ES-I3 (cell line): ENCODE data around the gene NR1H4.
"Not testable (repeated sequence)": the region's sequence is repeated elsewhere in the genome, so short reads cannot be mapped to it uniquely, and the experiment has no call there.

ENCODE experiments used
- H3K36me3 ChIP-seq: 2 replicates; pipeline ENCODE4 v1.6.1; 2013; ENCODE audit warnings: mild to moderate bottlenecking, low read length, control low read depth, moderate library complexity; ENCODE audit not compliant: insufficient read depth
- H3K4me1 ChIP-seq: 2 replicates; pipeline ENCODE4 v1.6.1; 2013; ENCODE audit warnings: mild to moderate bottlenecking, control low read depth, low read length; ENCODE audit not compliant: insufficient read depth
- H3K9ac ChIP-seq: 2 replicates; pipeline ENCODE4 v1.6.1; 2013; ENCODE audit warnings: low read depth, mild to moderate bottlenecking, low read length, moderate library complexity
- H3K9me3 ChIP-seq: 2 replicates; pipeline ENCODE4 v1.6.1; 2013; ENCODE audit warnings: mild to moderate bottlenecking, low read length, moderate library complexity; ENCODE audit not compliant: control insufficient read depth, insufficient read depth

NR1H4 gene

GRCh38 chr12:100555722-100556121 lies 82.1 kb downstream of the NR1H4 start:
- Histone ChIP-seq H3K9ac (no peak overlapping the region), H3K9me3 (no peaks in the 10 kb centered on the region), H3K4me1 (peaks cover 10% of the 10 kb centered on the region), H3K36me3 (no peaks in the 10 kb centered on the region)

DNA sequence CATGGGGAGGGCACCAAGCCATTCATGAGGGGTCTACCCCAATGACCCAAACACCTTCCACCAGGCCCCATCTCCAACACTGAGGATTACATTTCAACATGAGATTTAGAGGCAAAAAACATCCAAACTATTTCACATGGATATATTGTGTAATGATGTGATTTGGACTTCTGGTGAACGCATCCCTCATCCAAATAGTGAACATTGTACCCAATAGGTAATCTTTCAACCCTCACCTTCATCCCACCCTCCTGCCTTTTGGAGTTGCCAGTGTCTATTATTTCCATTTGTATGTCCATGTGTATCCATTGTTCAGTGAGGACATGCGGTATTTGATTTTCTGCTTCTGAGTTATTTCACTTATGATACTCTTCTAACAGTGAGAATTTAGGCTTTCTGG lies 83.7 kb downstream of the NR1H4 start:
- no peaks in the 10 kb centered on the region for H3K36me3 ChIP-seq

DNA sequence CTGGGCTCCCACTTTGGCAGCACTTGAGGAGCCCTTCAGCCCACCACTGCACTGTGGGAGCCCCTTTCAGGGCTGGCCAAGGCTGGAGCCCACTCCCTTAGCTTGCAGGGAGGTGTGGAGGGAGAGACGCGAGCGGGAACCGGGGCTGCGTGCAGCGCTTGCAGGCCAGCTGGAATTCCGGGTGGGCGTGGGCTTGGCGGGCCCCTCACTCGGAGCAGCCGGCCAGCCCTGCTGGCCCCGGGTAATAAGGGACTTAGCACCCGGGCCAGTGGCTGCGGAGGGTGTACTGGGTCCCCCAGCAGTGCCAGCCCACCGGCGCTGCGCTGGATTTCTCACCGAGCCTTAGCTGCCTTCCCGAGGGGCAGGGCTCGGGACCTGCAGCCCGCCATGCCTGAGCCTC lies 85.6 kb downstream of the NR1H4 start:
- not testable (repeated sequence) for H3K9ac ChIP-seq, H3K4me1 ChIP-seq, H3K9me3 ChIP-seq, H3K36me3 ChIP-seq

More for the DNA sequence above, 83.7 kb downstream of the NR1H4 start:
- no peak overlapping the region for H3K9ac ChIP-seq
- H3K9me3 ChIP-seq, result no peaks in the 10 kb centered on the region
- peaks cover 10% of the 10 kb centered on the region for H3K4me1 ChIP-seq

- no peaks in the 10 kb centered on the region for H3K9me3 ChIP-seq
- H3K4me1 ChIP-seq, result no peaks in the 10 kb centered on the region
- H3K9ac ChIP-seq, result no peak overlapping the region
- no peaks in the 10 kb centered on the region for H3K36me3 ChIP-seq
These were observed 90.4 kb downstream of the NR1H4 start for GRCh38 chr12:100564090-100564489.

DNA sequence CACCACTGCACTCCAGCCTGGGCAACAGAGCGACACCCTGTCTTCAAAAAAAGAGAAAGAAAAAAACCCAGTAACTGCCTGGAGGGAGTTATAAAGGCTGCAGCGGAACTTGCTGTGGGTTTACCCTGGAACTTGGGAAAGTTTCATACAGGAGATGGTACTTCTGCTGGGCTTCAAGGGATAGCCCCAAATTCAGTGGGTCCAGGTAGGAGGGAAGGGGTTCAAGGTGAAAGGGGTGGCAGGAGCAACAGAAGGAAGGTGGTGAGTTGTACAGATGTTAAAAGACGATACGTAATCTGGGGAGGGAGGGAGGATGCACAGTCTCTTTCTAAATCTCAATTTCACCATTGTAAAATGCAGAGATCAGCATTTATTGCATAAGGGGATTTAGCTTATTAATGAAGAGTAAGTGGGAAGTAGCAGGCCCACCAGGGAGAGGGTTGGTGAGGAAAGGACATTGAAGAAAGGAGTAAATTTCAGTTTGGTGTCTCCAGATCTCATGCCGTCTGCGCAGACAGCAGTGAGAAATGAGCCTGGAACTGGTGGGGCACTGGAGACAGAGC lies 91.3 kb downstream of the NR1H4 start:
- H3K9me3 ChIP-seq, result no peaks in the 10 kb centered on the region
- no peak overlapping the region for H3K9ac ChIP-seq
- no peaks in the 10 kb centered on the region for H3K36me3 ChIP-seq
- no peaks in the 10 kb centered on the region for H3K4me1 ChIP-seq

DNA sequence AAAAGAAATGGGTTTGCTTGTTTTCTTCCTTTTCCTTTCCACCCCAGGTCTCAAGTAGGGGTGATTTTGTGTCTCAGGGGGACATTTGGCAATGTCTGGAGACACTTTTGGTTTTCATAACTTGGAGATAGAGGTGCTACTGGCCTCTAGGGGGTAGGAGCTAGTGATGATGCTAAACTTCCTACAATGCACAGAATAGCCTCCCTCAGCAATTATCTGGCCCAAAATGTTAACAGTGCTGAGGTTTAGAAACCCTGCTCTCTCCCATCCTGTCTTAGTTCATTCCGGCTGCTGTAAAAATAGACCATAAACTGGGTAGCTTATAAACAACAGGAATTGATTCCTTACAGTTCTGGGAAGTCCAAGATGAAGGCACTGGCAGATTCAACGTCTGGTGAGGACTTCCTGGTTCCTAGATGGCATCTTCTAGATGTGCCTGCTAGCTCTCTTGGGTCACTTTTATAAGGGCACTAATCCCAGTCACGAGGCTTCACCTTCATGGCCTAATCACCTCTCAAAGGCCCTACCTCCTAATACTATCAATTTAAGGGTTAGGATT lies 92.4 kb downstream of the NR1H4 start:
- no peaks in the 10 kb centered on the region for H3K4me1 ChIP-seq
- H3K9ac ChIP-seq, result no peak overlapping the region
- no peaks in the 10 kb centered on the region for H3K9me3 ChIP-seq
- H3K36me3 ChIP-seq, result no peaks in the 10 kb centered on the region

- no peak overlapping the region for H3K9ac ChIP-seq
- H3K9me3 ChIP-seq, result no peaks in the 10 kb centered on the region
These were observed 93.4 kb downstream of the NR1H4 start for GRCh38 chr12:100566887-100567637.

DNA sequence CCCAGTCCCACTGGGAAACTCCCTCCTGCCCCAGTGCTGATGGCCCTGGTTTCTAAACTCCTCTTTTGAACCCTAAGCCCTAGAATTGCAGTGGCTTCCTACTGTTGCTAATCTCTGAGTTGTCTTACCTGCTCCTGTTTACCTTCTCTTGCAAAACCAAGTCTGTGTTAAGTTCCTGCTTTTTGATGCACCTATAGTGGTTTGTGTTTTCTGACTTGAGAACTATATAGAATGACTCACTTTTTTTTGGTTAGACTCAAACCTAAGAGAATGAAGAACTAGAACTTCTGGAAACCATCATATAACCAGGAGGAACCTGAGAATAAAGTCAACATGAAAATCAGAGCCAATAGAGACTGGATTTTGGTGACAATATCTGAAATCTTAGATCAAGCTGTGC lies 94.3 kb downstream of the NR1H4 start:
- Histone ChIP-seq H3K9me3 (no peaks in the 10 kb centered on the region), H3K4me1 (no peaks in the 10 kb centered on the region), H3K36me3 (no peaks in the 10 kb centered on the region), H3K9ac (no peak overlapping the region)

More at GRCh38 chr12:100566887-100567637, 93.4 kb downstream of the NR1H4 start:
- H3K4me1 ChIP-seq, result no peaks in the 10 kb centered on the region
- H3K36me3 ChIP-seq, result no peaks in the 10 kb centered on the region

GRCh38 chr12:100572184-100572583 lies 98.5 kb downstream of the NR1H4 start:
- no peaks in the 10 kb centered on the region for H3K36me3 ChIP-seq
- no peaks in the 10 kb centered on the region for H3K4me1 ChIP-seq
- no peak overlapping the region for H3K9ac ChIP-seq
- H3K9me3 ChIP-seq, result no peaks in the 10 kb centered on the region

- peak within 1 kb of the TSS; percentile 92 for H3K9ac ChIP-seq
- H3K9me3 ChIP-seq, result no peaks in the 10 kb centered on the region
- no peaks in the 10 kb centered on the region for H3K4me1 ChIP-seq
- H3K36me3 ChIP-seq, result no peaks in the 10 kb centered on the region
These were observed 99.9 kb downstream of the NR1H4 start, which contains the start of gene GAS2L3 for GRCh38 chr12:100573292-100574186. Gene GAS2L3, plus strand, starts transcription at chr12:100573684. Its CDS starts 21,221 bp downstream, at chr12:100594905.

DNA sequence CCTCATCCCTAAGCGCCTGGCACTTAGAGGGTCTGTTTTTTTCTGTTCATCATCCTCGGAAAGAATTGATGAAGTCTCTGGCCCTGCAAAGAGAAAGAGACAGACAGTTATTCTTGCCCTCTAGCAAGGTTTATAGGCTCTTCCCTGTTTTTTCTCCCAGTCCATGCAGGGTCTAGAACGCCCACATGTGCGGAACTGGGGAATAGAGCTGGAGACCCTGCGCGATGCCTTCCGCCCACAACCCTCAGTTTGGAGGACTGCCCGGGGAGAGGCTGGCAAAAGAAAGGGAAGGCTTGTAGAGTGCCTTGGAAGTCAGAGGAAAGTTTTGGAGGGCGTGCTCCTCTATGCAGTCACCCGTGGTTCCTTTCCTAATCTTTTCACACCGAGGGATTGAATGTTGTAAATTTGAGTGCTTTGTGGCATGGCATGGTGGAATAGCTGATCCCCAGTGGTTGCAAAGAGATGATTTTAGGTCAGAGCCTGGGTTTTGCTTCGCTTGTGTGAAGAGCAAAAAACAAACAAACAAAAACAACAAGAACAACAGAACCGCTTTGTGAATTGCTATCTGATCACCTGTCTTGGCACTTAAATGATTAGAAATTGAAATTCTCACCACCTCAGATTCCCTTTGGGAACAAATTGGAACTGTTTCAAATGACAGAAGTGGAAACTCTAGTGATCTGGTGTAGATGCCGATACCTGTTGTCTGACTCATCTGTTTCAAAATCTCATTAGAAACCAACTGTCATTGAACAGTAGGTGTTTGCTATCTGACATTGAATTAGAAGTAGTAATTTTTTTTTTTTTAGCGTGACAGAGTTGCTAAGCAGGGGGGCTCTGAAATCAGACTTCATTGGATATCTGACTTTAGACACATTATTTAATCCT lies 100.8 kb downstream of the NR1H4 start:
- Histone ChIP-seq H3K4me1 (no peaks in the 10 kb centered on the region), H3K36me3 (no peaks in the 10 kb centered on the region), H3K9ac (peak overlapping the region; percentile 92), H3K9me3 (no peaks in the 10 kb centered on the region)

DNA sequence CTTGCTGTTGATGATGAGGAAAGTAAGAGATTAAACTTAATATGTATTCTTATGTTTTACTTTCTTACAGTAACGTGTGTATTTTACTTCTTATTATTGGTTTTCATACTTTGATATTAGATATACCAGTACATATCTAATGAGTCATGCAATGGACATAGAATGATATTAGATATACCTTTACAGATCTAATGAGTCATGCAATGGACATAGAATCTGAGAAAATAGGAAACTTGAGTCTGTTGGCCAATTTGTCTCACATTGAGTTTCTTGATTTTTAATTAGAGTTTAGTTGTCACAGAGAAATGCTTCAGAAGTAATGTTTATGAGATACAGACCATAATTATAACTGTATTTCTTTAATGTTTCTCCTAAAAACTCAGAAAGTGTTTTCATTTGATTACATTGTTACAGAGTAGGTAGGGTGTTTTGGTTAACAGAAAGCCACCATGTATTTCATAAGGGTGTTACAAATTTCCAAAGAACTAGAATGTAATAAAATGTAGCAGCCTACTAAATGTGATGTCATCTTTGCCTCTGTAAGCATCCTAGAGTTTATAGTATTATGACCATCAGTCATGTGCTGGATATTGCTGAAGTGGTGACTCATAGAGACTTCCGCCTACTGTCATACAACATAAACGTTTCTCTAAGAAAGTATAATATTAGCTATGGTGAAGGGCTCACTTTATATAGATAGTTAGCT lies 102.8 kb downstream of the NR1H4 start:
- Histone ChIP-seq H3K9me3 (no peaks in the 10 kb centered on the region), H3K9ac (no peak overlapping the region), H3K4me1 (no peaks in the 10 kb centered on the region), H3K36me3 (no peaks in the 10 kb centered on the region)

- Histone ChIP-seq H3K9me3 (no peaks in the 10 kb centered on the region), H3K4me1 (no peaks in the 10 kb centered on the region), H3K9ac (no peak overlapping the region), H3K36me3 (no peaks in the 10 kb centered on the region)
These were observed 105.3 kb downstream of the NR1H4 start for GRCh38 chr12:100578923-100579322.
